LNCAP (cell line): ENCODE measurements around the gene EPHB2.

Source experiments
- CTCF ChIP-seq: fragments of 450-650 bp; IDR thresholded peaks from 2 replicates; pipeline ENCODE4 v1.5.1; 2017; ENCODE audit warnings: mild to moderate bottlenecking

EPHB2 gene

DNA sequence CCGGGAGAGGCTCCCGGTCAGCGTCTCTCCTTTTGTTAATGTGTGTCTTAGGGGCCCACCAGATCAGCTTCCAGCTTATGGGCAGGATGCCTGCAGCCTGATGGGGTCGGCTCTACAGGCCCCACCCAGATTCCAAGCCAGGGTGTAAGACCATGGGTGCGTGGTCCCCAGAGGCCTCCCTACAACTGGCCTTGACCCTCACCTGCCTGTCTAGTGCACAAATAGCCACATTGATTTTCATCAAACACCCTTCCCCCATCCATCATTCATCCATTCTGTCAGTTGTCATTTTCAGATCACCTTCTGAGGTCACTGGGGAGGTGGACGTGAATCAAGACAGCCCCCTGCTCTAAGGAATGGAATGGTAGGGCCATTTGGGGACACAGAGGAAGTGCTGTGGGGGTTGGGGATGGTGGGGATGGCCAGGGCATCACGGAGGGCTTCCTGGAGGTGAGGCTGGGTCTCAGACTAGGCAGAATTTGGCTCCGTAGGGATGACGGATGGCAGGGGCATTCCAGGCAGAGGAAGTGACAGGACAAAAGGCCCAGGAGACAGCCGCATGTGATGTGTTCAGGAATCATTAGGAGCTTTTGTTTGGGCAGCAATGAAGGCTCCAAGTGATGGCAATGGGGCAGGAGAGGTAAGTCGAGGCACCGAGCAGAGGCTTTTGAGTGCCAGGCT, 118.8 kb downstream of the EPHB2 start:
- TF ChIP-seq CTCF, result no peak

GRCh38 chr1:22830041-22830566, 119.5 kb downstream of the EPHB2 start:
- no peak for TF ChIP-seq CTCF

- no peak for TF ChIP-seq CTCF
These were observed 120.2 kb downstream of the EPHB2 start for GRCh38 chr1:22830757-22831340.

DNA sequence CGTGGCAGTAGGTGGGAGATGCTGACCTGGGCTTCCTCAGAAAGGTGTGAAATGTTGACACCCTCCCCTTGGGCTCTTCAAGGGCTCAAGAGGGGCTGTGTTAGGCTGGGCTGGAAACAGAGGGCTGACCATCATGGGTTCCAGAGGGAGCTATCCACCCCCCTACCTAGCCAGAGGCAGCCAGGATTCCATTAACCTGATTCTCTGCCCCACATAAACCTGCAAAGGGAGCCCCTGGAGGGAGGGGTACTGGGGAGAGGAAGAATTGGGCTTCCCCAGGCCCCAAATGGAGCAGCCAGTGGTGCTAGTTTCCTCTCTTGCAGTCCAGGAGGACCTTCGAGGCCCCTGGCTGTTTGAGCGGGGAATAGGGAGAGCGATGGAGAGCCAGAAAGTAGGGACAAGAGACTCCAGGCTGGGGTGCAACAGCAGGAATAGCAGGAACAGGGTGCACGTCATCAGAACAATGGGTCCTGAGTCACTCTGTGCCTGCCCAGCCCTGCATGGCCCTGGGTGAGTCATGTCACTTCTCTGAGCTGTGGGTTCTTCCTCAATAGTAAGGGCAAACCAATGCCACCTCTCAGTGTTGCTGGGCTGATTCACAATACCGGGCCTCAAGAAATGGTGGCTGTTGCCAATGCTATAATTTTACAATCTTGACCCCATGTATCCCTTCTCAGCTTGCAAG, 121.2 kb downstream of the EPHB2 start:
- no peak for TF ChIP-seq CTCF

GRCh38 chr1:22832414-22832786, 121.8 kb downstream of the EPHB2 start:
- no peak for TF ChIP-seq CTCF

DNA sequence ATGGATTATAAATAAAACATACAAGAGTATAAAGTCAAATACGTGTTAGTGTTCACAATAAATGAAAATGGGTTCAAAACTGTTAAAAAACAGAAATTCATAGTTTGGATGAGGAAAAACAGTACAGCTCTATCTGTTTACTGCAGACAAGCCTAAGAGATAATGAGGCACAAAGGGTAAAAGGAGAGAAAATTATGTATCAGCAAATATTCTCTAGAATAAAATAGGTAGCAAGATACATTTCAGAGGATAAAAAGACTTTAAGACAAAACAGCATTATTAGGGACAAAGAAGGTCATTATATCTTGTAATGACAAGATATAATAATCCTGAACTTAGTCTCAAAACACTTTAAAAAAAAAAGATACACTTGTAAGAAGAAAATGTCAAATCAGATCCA, 123.1 kb downstream of the EPHB2 start:
- TF ChIP-seq CTCF, result no peak

- TF ChIP-seq CTCF, result no peak
These were observed 125.1 kb downstream of the EPHB2 start for GRCh38 chr1:22835636-22836319.
